HCT116 (cell line): ENCODE measurements around the gene LENG9. TPM values are rescaled to one million over a fixed set of nuclear protein-coding genes. Genes with fewer than 3 reads are reported as not detected.

Experiments used
- ATAC-seq: fragments of 200-7000 bp; cut with Tn5 transposase; 2 replicates; pipeline ENCODE4 v1.9.1; 2020; ENCODE audit warnings: mild to moderate bottlenecking, moderate library complexity
- BruUV-seq: library from RNA; stranded (reverse); fragments of 400-500 nt; replicated peaks from 2 replicates; lab custom pipeline; 2021; lab: Mats Ljungman, UMichigan
- CTCF ChIA-PET: fragments of 300-600 bp; sonication (Branson Sonifier 250); formaldehyde crosslinking; loops from one replicate; lab custom pipeline; 2021; ENCODE audit warnings: antibody characterized with exemption; lab: Charles Lee
- POLR2A ChIA-PET: fragments of 300-600, 350-600 bp; sonication (Branson Sonifier 250); formaldehyde crosslinking; loops from one replicate; lab custom pipeline; 2021; ENCODE audit warnings: antibody characterized with exemption; lab: Charles Lee
- RAD21 ChIA-PET, 2 experiments: fragments of 300-600 bp; sonication (Branson Sonifier 250); formaldehyde crosslinking; loops; one replicate each; lab custom pipeline; 2023; ENCODE audit warnings: low total read pairs in 2 of 2; ENCODE audit not compliant: uncharacterized antibody in 2 of 2, unreplicated experiment in 2 of 2, low non-redundant PET in 1 of 2; lab: Charles Lee
- DNase-seq: peaks from one replicate; pipeline ENCODE4 v3.0.0-alpha.2; 2010; ENCODE audit warnings: low read depth, low spot score
- H2AFZ ChIP-seq: fragments of 200-600 bp; shearing (Covaris generic), sonication (generic); 2 replicates; pipeline ENCODE4 v1.6.1; 2017; ENCODE audit warnings: low read depth, mixed run types, mixed read lengths, antibody characterized with exemption, low read length; ENCODE audit not compliant: poor library complexity, severe bottlenecking
- H3K27ac ChIP-seq: 2 replicates; pipeline ENCODE4 v1.5.1; 2012; ENCODE audit warnings: low read depth, low read length
- H3K27me3 ChIP-seq: fragments of 200-600 bp; sonication (generic); 2 replicates; pipeline ENCODE4 v1.6.1; 2016; ENCODE audit warnings: mixed run types, low read length, mixed read lengths; ENCODE audit not compliant: insufficient read depth
- H3K36me3 ChIP-seq, 2 experiments: fragments of 200-500 bp in 1 of 2; fragments of 200-600 bp in 1 of 2; sonication (Bioruptor generic) in 1 of 2; sonication (generic) in 1 of 2; 2 replicates each; pipeline versions ENCODE4 v1.5.1 to v1.6.1; 2014 to 2016; ENCODE audit warnings: low read length in 2 of 2, inconsistent platforms in 1 of 2, mixed read lengths in 1 of 2, mixed run types in 1 of 2; ENCODE audit not compliant: insufficient read depth in 2 of 2, control insufficient read depth in 1 of 2
- H3K4me1 ChIP-seq, 2 experiments: fragments of 200-600 bp in 1 of 2; sonication (generic) in 1 of 2; 2 replicates each; pipeline versions ENCODE4 v1.5.1 to v1.6.1; 2012 to 2017; ENCODE audit warnings: low read length in 2 of 2, inconsistent platforms in 1 of 2, mild to moderate bottlenecking in 1 of 2, mixed read lengths in 1 of 2, mixed run types in 1 of 2, moderate library complexity in 1 of 2; ENCODE audit not compliant: insufficient read depth in 2 of 2, control insufficient read depth in 1 of 2
- H3K4me2 ChIP-seq: fragments of 200-600 bp; sonication (generic); 2 replicates; pipeline ENCODE4 v1.6.1; 2017; ENCODE audit warnings: mixed run types, low read length, mixed read lengths
- H3K4me3 ChIP-seq, 2 experiments: fragments of 200-600 bp in 1 of 2; sonication (generic) in 1 of 2; replicated peaks in 1 of 2; 2 replicates each; pipeline ENCODE4 v1.5.1; 2011 to 2016; ENCODE audit warnings: low read length in 2 of 2, control low read depth in 1 of 2, low read depth in 1 of 2, mild to moderate bottlenecking in 1 of 2, mixed read lengths in 1 of 2, mixed run types in 1 of 2
- H3K79me2 ChIP-seq: fragments of 200-600 bp; sonication (generic); 2 replicates; pipeline ENCODE4 v1.6.1; 2017; ENCODE audit warnings: mild to moderate bottlenecking, mixed run types, low read length, moderate library complexity, mixed read lengths; ENCODE audit not compliant: insufficient read depth
- H3K9ac ChIP-seq: fragments of 200-600 bp; sonication (generic); 2 replicates; pipeline ENCODE4 v1.6.1; 2016; ENCODE audit warnings: low read length, mixed read lengths
- H3K9me2 ChIP-seq: fragments of 200-600 bp; sonication (generic), shearing (Covaris generic); 2 replicates; pipeline ENCODE4 v1.6.1; 2017; ENCODE audit warnings: mixed run types, mild to moderate bottlenecking, moderate library complexity; ENCODE audit not compliant: insufficient read depth
- H3K9me3 ChIP-seq, 2 experiments: fragments of 200-500 bp in 1 of 2; fragments of 200-600 bp in 1 of 2; sonication (Bioruptor generic) in 1 of 2; sonication (generic) in 1 of 2; 2 replicates each; pipeline ENCODE4 v1.6.1; 2014 to 2017; ENCODE audit warnings: low read length in 2 of 2, mixed read lengths in 2 of 2, inconsistent platforms in 1 of 2, low read depth in 1 of 2, mild to moderate bottlenecking in 1 of 2, mixed run types in 1 of 2, moderate library complexity in 1 of 2; ENCODE audit not compliant: control insufficient read depth in 1 of 2, insufficient read depth in 1 of 2
- H4K20me1 ChIP-seq: fragments of 200-600 bp; sonication (generic), shearing (Covaris generic); 2 replicates; pipeline ENCODE4 v1.6.1; 2017; ENCODE audit warnings: mixed run types, mild to moderate bottlenecking, moderate library complexity; ENCODE audit not compliant: insufficient read depth
- ATF3 ChIP-seq: IDR thresholded peaks from 2 replicates; pipeline ENCODE4 v1.6.1; 2012
- CEBPB ChIP-seq: IDR thresholded peaks from 2 replicates; pipeline ENCODE4 v1.6.1; 2012; ENCODE audit warnings: low read depth
- CTCF ChIP-seq, 3 experiments: fragments of 200-600 bp in 1 of 3; sonication (generic) in 1 of 3; IDR thresholded peaks in 2 of 3; conservative IDR thresholded peaks in 1 of 3; 2 replicates each; pipeline ENCODE4 v1.5.1; 2012 to 2017; ENCODE audit warnings: low read depth in 2 of 3, low read length in 2 of 3, antibody characterized with exemption in 1 of 3, borderline replicate concordance in 1 of 3, control low read depth in 1 of 3, mild to moderate bottlenecking in 1 of 3, mixed read lengths in 1 of 3, mixed run types in 1 of 3, moderate library complexity in 1 of 3; ENCODE audit not compliant: insufficient read depth in 1 of 3
- EGR1 ChIP-seq: IDR thresholded peaks from 2 replicates; pipeline ENCODE4 v1.6.1; 2012; ENCODE audit warnings: low read depth
- ELF1 ChIP-seq: IDR thresholded peaks from 2 replicates; pipeline ENCODE4 v1.6.1; 2012; ENCODE audit warnings: low read depth, borderline replicate concordance
- EZH2 ChIP-seq: fragments of 200-600 bp; sonication (generic); IDR thresholded peaks from 2 replicates; pipeline ENCODE4 v1.6.1; 2017; ENCODE audit warnings: antibody characterized with exemption, mixed run types
- EZH2phosphoT487 ChIP-seq: fragments of 200-600 bp; IDR thresholded peaks from 2 replicates; pipeline ENCODE4 v1.6.1; 2018; ENCODE audit warnings: antibody characterized with exemption, borderline replicate concordance
- FOSL1 ChIP-seq: IDR thresholded peaks from 2 replicates; pipeline ENCODE4 v1.6.1; 2012; ENCODE audit warnings: low read depth
- JUND ChIP-seq: IDR thresholded peaks from 2 replicates; pipeline ENCODE4 v1.6.1; 2012
- MAX ChIP-seq: IDR thresholded peaks from 2 replicates; pipeline ENCODE4 v1.6.1; 2012
- POLR2A ChIP-seq: IDR thresholded peaks from 2 replicates; pipeline ENCODE4 v1.7.0; 2011; ENCODE audit warnings: borderline replicate concordance; ENCODE audit not compliant: insufficient read depth, insufficient read length; ENCODE audit errors: extremely low read depth
- REST ChIP-seq: IDR thresholded peaks from 2 replicates; pipeline ENCODE4 v1.6.1; 2012; ENCODE audit warnings: low read depth
- SIN3A ChIP-seq: IDR thresholded peaks from 2 replicates; pipeline ENCODE4 v1.6.1; 2012; ENCODE audit warnings: low read depth
- SP1 ChIP-seq: IDR thresholded peaks from 2 replicates; pipeline ENCODE4 v1.6.1; 2012; ENCODE audit warnings: low read depth
- SRF ChIP-seq: IDR thresholded peaks from 2 replicates; pipeline ENCODE4 v1.6.1; 2012; ENCODE audit warnings: low read depth
- TCF7L2 ChIP-seq: IDR thresholded peaks from 2 replicates; pipeline ENCODE4 v1.7.0; 2011; ENCODE audit warnings: borderline replicate concordance, inconsistent platforms; ENCODE audit not compliant: insufficient read depth, insufficient read length; ENCODE audit errors: extremely low read depth
- YY1 ChIP-seq: IDR thresholded peaks from 2 replicates; pipeline ENCODE4 v1.6.1; 2011; ENCODE audit warnings: low read length, low read depth, moderate library complexity, mild to moderate bottlenecking; ENCODE audit not compliant: insufficient replicate concordance; ENCODE audit errors: extremely low read depth
- ZBTB33 ChIP-seq: IDR thresholded peaks from 2 replicates; pipeline ENCODE4 v1.6.1; 2011; ENCODE audit warnings: mild to moderate bottlenecking, low read length, moderate library complexity; ENCODE audit not compliant: insufficient replicate concordance; ENCODE audit errors: extremely low read depth
- ZFX ChIP-seq: fragments of 450-650 bp; IDR thresholded peaks from 2 replicates; pipeline ENCODE4 v1.6.1; 2017
- intact Hi-C: fragments of 100-400 bp; cut with micrococcal nuclease; formaldehyde crosslinking; loops from 2 replicates; pipeline ENCODE4 v1.10.0; 2022
- total RNA-seq: library from RNA; stranded (reverse); gene quantifications from one replicate; pipeline ENCODE4 v1.2.1, GENCODE V29; 2021; ENCODE audit not compliant: unreplicated experiment

Gene LENG9
- total RNA-seq, 1 experiment from 2014 or later = 9.0 TPM

GRCh38 chr19:54453921-54454780 lies 9.4 kb downstream of the LENG9 start:
- POLR2A ChIA-PET = interaction anchor here (1.8 kb wide), 1 partner anchor 9 kb away, joined by 7 read pairs; the partner anchor contains the start of gene LENG9
- Histone ChIP-seq H3K9ac (no peak overlapping the region), H3K36me3 (peaks cover 62 to 78% of the 10 kb centered on the region in 2 experiments; a peak in 3 of 4 replicates)

More at GRCh38 chr19:54453921-54454780, 9.4 kb downstream of the LENG9 start:
- ATAC-seq = no peak
- Histone ChIP-seq H3K27me3 (no peaks in the 10 kb centered on the region), H2AFZ (no peak overlapping the region), H3K4me2 (no peak overlapping the region), H3K27ac (no peak overlapping the region), H3K4me3 (no peak overlapping the region), H3K9me2 (no peaks in the 10 kb centered on the region), H3K4me1 (peaks cover 7 to 12% of the 10 kb centered on the region in 2 experiments; a peak in 3 of 4 replicates), H4K20me1 (peaks cover 7% of the 10 kb centered on the region; the same call in 1 of the 2 replicates), H3K79me2 (peaks cover 99% of the 10 kb centered on the region), H3K9me3 (no peaks in the 10 kb centered on the region)
- no TSS peak for BruUV-seq
- ChIA-PET RAD21 (no interaction called here), CTCF (no interaction called here)
- intact Hi-C loops = no loop called here
- TF ChIP-seq ATF3 = no peak
- no peak for TF ChIP-seq CEBPB
- no peak for TF ChIP-seq TCF7L2
- TF ChIP-seq SIN3A = no peak
- TF ChIP-seq EZH2phosphoT487 = no peak
- TF ChIP-seq SP1 = no peak
- no peak for TF ChIP-seq ZFX
- TF ChIP-seq SRF = no peak
- TF ChIP-seq ELF1 = no peak
- no peak for TF ChIP-seq REST
- TF ChIP-seq ZBTB33 = no peak
- no peak for TF ChIP-seq JUND
- TF ChIP-seq EZH2 = no peak
- TF ChIP-seq YY1 = no peak
- TF ChIP-seq EGR1 = no peak
- no peak for TF ChIP-seq POLR2A
- TF ChIP-seq MAX = no peak
- TF ChIP-seq CTCF (IDR thresholded peaks at IDR 0.05 in 2 of 3, conservative IDR thresholded peaks at IDR 0.05 in 1 of 3; ENCODE audit: borderline replicate concordance in 1 of 3, insufficient read depth in 1 of 3, low read depth in 2 of 3, low read length in 2 of 3) = no peak
- TF ChIP-seq FOSL1 = no peak
- DNase-seq = no peak
